ENCODE measurements around the gene STRBP. TPM values are rescaled to one million over a fixed set of nuclear protein-coding genes. Genes with fewer than 3 reads are reported as not detected.

Gene STRBP
- total RNA-seq, 1 experiment from 2014 or later, result 40.3 TPM

DNA sequence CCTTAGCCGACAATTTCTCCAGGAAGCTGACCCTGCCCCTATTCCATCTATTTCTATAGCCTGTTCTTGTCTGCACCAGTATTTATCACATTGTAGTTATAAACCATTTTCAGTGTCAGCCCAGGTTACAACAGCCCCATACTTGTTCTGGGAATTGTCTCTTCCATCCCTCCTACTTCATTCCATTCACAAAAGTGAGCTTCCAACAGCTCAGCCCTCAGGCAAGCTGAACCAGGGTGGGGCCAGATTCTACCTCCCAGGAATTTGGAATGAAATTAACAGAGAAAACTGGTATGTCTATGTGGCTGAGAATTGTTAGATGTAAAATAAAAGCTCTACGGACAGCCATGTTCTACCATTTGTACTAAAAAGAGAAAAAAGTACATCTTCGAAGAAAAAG is 36.1 kb downstream of the STRBP start:
- Histone ChIP-seq H3K36me3 (ENCODE audit: control insufficient read depth, insufficient read depth, low read length) (no peaks in the 10 kb centered on the region), H3K4me3 (ENCODE audit: low read depth in 2 of 2, low read length in 2 of 2) (no peak overlapping the region), H3K27me3 (ENCODE audit: control insufficient read depth, insufficient read depth, low read length) (no peaks in the 10 kb centered on the region), H3K4me1 (ENCODE audit: control insufficient read depth, insufficient read depth, low read length) (no peaks in the 10 kb centered on the region), H3K9me3 (ENCODE audit: control insufficient read depth, insufficient read depth, low read depth, low read length) (no peaks in the 10 kb centered on the region), H3K27ac (ENCODE audit: low read length) (no peak overlapping the region)
- no peak for TF ChIP-seq POLR2AphosphoS5 (IDR thresholded peaks at IDR 0.05; ENCODE audit: low read depth, low read length)
- TF ChIP-seq, protein P1, sequence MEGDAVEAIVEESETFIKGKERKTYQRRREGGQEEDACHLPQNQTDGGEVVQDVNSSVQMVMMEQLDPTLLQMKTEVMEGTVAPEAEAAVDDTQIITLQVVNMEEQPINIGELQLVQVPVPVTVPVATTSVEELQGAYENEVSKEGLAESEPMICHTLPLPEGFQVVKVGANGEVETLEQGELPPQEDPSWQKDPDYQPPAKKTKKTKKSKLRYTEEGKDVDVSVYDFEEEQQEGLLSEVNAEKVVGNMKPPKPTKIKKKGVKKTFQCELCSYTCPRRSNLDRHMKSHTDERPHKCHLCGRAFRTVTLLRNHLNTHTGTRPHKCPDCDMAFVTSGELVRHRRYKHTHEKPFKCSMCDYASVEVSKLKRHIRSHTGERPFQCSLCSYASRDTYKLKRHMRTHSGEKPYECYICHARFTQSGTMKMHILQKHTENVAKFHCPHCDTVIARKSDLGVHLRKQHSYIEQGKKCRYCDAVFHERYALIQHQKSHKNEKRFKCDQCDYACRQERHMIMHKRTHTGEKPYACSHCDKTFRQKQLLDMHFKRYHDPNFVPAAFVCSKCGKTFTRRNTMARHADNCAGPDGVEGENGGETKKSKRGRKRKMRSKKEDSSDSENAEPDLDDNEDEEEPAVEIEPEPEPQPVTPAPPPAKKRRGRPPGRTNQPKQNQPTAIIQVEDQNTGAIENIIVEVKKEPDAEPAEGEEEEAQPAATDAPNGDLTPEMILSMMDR (IDR thresholded peaks at IDR 0.05), result no peak
- TF ChIP-seq, protein P2, sequence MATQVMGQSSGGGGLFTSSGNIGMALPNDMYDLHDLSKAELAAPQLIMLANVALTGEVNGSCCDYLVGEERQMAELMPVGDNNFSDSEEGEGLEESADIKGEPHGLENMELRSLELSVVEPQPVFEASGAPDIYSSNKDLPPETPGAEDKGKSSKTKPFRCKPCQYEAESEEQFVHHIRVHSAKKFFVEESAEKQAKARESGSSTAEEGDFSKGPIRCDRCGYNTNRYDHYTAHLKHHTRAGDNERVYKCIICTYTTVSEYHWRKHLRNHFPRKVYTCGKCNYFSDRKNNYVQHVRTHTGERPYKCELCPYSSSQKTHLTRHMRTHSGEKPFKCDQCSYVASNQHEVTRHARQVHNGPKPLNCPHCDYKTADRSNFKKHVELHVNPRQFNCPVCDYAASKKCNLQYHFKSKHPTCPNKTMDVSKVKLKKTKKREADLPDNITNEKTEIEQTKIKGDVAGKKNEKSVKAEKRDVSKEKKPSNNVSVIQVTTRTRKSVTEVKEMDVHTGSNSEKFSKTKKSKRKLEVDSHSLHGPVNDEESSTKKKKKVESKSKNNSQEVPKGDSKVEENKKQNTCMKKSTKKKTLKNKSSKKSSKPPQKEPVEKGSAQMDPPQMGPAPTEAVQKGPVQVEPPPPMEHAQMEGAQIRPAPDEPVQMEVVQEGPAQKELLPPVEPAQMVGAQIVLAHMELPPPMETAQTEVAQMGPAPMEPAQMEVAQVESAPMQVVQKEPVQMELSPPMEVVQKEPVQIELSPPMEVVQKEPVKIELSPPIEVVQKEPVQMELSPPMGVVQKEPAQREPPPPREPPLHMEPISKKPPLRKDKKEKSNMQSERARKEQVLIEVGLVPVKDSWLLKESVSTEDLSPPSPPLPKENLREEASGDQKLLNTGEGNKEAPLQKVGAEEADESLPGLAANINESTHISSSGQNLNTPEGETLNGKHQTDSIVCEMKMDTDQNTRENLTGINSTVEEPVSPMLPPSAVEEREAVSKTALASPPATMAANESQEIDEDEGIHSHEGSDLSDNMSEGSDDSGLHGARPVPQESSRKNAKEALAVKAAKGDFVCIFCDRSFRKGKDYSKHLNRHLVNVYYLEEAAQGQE (IDR thresholded peaks at IDR 0.05; ENCODE audit: insufficient read depth in 1 of 2, low read depth in 2 of 2, low read length in 1 of 2), result no peak
- no peak for TF ChIP-seq TCF7L2 (IDR thresholded peaks at IDR 0.05; ENCODE audit: low read depth, low read length)
- no peak for TF ChIP-seq SIN3A (IDR thresholded peaks at IDR 0.05; ENCODE audit: borderline replicate concordance, insufficient read depth, low read depth, low read length)
- in situ Hi-C loops (cut with HindIII; ENCODE audit: low pct_unique_long_range_greater_than_20kb, low sequenced_read_pairs) (no loop called here), intact Hi-C loops (cut with micrococcal nuclease; ENCODE audit: unreplicated experiment) (no loop called here)
- no TSS peak for BruUV-seq (replicated peaks)
- DNase-seq (ENCODE audit: low read depth, low spot score), result no peak
- POLR2A ChIA-PET, result no interaction called here
- ATAC-seq, result no peak
- CTCF ChIA-PET, result interaction anchor here (0.8 kb wide), 1 partner anchor 29 kb away, joined by 3 read pairs; no protein-coding TSS in a partner anchor

DNA sequence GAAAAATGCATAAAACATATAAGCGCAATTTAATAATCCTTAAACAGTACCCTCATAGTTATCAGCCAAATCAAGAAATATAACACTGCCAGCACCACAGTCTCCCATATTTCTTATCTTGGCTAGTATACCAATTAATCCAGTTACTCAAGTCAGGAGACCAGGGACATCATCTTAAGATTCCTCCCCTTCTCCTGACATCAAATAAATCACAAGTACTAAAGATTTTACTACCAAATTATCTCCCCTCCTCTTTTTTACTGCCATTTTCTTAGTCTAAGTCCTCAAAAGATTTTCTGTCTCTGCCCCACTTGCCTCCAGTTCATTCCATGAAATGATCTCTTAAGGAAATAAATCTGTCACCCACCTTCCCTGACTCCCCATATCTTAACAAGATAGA is 37.0 kb downstream of the STRBP start:
- TF ChIP-seq TCF7L2 (IDR thresholded peaks at IDR 0.05; ENCODE audit: low read depth, low read length) (no peak), POLR2AphosphoS5 (IDR thresholded peaks at IDR 0.05; ENCODE audit: low read depth, low read length) (no peak), SIN3A (IDR thresholded peaks at IDR 0.05; ENCODE audit: borderline replicate concordance, insufficient read depth, low read depth, low read length) (no peak)
- TF ChIP-seq, protein P2 (IDR thresholded peaks at IDR 0.05; ENCODE audit: insufficient read depth in 1 of 2, low read depth in 2 of 2, low read length in 1 of 2), result no peak
- TF ChIP-seq, protein P1 (IDR thresholded peaks at IDR 0.05), result no peak
- Histone ChIP-seq H3K27ac (ENCODE audit: low read length) (no peak overlapping the region), H3K27me3 (ENCODE audit: control insufficient read depth, insufficient read depth, low read length) (no peaks in the 10 kb centered on the region), H3K4me1 (ENCODE audit: control insufficient read depth, insufficient read depth, low read length) (no peaks in the 10 kb centered on the region), H3K9me3 (ENCODE audit: control insufficient read depth, insufficient read depth, low read depth, low read length) (no peaks in the 10 kb centered on the region), H3K36me3 (ENCODE audit: control insufficient read depth, insufficient read depth, low read length) (no peaks in the 10 kb centered on the region), H3K4me3 (ENCODE audit: low read depth in 2 of 2, low read length in 2 of 2) (no peak overlapping the region)
- intact Hi-C loops (cut with micrococcal nuclease; ENCODE audit: unreplicated experiment), result no loop called here
- POLR2A ChIA-PET, result no interaction called here
- ATAC-seq (no peak), DNase-seq (ENCODE audit: low read depth, low spot score) (no peak)
- no TSS peak for BruUV-seq (replicated peaks)
- in situ Hi-C loops (cut with HindIII; ENCODE audit: low pct_unique_long_range_greater_than_20kb, low sequenced_read_pairs), result no loop called here
- CTCF ChIA-PET, result no interaction called here

Measured in Panc1 (cell line).